HG03060 (cell line): Measurements from ENCODE around the gene TNFRSF14.

ENCODE experiments used
- ATAC-seq: cut with Tn5 transposase; IDR thresholded peaks from one replicate; pipeline ENCODE4 v1.9.1; 2021; ENCODE audit warnings: low read depth, moderate number of reproducible peaks; ENCODE audit not compliant: unreplicated experiment

The TNFRSF14 gene

GRCh38 chr1:2611621-2612437 lies 55.7 kb downstream of the TNFRSF14 start:
- no peak for ATAC-seq

- ATAC-seq: no peak
These were observed 56.6 kb downstream of the TNFRSF14 start for GRCh38 chr1:2612591-2613365.
